Stimulated activated CD4-positive, alpha-beta T cell treated with anti-CD3 and anti-CD28 coated beads, Interleukin-4, amount 100 ng/mL, for 1 hour (primary cell): Measurements from ENCODE around the gene RPSA.
"Not testable (repeated sequence)": the region's sequence is repeated elsewhere in the genome, so short reads cannot be mapped to it uniquely, and the experiment has no call there.

Experiments used
- DNase-seq: peaks from one replicate; pipeline ENCODE4 v3.0.0-alpha.2; 2020

The RPSA gene

DNA sequence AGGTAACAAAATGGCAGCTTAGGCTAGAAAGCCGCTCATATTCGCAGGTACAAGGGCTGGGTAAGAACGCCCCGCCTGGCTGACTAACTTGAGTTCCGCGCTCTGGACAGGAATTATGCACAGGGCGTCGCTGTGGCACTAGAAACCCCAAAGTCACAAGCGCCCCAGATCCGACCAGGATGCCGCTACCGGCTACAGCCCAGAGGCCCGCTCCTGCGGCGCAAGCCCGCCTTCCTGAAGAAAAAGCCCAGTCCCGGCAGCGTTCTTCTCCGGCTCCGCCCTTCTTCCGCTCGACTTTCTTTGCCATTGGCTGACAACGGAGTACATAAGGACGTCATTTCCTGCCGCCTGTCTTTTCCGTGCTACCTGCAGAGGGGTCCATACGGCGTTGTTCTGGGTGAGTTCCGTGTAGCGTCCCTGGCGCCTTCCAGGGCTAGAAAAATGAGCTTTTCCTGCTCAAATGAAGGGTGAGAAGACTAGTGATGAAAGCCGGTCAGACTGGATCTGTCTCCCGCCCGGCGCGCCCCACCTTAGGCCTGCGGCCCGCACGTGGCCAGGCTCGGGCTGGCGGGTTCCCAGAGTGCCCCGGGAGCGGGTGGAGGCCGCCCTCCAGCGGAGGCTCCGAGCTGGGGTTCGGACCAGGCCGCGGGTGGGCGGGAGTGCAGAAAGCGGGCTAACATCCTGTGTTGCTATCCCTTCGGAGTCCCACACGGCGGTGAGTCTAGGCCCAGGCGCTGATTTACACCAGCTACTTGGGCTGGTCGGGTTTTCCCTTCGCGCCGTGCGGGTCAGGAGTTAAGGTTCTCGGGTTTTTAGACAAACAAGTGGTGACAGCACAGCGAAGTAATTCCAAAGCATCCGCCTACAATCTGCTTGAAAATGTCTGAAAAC lies at the start of gene RPSA:
Gene RPSA, plus strand, starts transcription at position 353 of the 891 bp plus-strand sequence. CDS start 934 bp downstream, outside the sequence.
- peak; percentile 90 for DNase-seq

DNA sequence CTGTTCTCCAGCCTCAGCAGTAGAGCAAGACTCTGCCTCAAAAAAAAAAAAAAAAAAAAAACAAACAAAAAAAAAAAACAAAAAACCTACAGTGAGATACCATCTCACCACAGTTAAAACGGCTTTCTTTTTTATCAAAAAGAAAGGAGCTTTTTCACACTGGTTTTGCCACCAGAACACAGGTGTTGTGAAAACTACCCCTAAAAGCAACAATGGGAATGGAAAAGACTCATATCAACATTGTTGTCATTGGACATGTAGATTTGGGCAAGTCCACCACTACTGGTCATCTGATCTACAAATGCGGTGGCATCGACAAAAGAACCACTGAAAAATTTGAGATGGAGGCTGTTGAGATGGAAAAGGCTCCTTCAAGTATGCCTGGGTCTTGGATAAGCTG lies 48.2 kb upstream of the RPSA start:
- DNase-seq = no peak

DNA sequence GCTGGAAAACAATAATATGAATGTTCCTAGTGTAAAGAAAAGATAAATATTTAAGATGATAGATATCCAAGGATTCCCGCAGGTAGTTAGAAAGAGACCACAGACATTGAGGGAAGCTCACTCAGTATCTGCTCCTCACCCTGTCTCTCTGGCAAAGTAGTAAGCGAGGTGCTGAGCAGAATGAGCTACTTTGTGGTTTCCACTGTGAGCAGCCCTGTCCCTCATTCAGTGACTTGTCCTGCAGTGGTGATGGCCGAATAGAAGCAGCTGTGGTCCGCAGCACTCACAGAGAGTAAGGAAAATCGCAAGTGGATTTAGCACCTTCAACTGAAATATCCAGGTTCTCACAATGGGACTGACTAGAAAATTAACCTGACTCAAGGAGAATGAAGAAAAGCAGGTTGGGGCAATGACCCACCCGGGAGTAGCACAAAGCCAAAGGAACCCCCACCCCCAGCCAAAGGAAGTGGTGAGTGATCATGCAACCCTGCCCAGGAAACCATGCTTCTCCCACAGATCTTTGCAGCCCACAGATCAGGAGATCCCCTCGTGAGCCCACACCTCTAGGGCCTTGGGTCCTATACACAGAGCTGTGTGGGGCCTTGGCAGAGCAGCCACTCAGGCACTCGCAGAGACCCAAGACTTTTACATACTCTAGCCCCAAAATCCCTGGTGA lies 45.1 kb upstream of the RPSA start:
- DNase-seq = peak; percentile 35

DNA sequence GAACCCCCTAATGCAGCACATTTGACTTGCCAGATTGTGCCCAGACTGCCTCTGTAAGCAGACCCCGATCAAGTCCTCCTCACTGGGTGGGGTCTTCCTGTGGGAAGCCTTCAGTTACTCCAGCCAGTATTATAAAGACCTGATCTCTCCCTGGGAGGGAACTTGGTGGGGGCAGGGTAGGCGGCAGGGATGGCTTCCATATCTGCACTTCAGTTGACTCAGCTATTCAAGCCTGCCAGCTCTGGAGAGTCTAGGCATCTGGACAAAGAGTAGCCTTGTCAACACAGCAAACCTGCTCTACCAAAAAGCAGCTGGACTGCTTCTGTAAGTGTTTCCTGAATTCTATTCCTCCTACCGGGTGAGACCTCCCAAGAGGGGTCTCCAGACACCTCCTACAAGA lies 44.3 kb upstream of the RPSA start:
- DNase-seq = no peak

DNA sequence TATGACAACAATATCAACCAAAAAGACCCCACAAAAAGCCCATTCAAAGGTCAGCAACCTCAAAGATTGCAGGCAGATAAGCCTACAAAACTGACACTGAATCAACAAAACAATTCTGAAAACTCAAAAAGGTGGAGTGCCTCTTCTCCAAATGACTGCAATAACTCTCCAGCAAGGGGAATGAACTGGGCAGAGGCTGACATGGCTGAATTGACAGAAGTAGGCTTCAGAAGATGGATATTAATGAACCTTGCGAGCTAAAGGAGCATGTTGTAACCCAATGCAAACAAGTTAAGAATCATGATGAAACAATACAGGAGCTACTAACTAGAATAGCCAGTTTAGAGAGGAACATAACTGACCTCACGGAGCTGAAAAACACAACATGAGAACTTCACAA lies 43.7 kb upstream of the RPSA start:
- no peak for DNase-seq

DNA sequence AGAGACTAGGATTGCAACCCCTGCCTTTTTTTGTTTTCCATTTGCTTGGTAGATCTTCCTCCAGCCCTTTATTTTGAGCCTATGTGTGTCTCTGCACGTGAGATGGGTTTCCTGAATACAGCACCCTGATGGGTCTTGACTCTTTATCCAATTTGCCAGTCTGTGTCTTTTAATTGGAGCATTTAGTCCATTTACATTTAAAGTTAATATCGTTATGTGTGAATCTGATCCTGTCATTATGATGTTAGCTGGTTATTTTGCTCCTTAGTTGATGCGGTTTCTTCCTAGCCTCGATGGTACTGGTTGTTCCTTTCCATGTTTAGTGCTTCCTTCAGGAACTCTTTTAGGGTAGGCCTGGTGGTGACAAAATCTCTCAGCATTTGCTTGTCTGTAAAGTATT lies 36.1 kb upstream of the RPSA start:
- DNase-seq = not testable (repeated sequence)

DNA sequence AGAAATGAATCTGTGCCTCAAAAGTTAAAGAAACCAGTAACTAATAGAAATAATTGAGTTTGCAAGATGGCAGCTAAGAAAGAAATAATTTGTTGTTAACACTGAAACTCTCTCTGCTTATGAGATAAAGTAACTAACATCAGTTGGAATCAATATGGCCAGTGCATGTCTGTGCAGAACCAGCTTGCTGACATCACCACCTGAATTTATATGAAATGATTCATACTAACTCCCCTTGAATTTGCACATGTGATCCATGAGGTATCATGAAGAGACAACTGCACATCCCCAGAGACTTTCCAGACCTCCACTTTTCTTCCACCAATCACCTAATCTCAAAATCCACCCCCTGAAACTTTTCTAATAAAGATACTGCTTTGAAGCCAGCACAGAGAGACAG lies 33.7 kb upstream of the RPSA start:
- no peak for DNase-seq

DNA sequence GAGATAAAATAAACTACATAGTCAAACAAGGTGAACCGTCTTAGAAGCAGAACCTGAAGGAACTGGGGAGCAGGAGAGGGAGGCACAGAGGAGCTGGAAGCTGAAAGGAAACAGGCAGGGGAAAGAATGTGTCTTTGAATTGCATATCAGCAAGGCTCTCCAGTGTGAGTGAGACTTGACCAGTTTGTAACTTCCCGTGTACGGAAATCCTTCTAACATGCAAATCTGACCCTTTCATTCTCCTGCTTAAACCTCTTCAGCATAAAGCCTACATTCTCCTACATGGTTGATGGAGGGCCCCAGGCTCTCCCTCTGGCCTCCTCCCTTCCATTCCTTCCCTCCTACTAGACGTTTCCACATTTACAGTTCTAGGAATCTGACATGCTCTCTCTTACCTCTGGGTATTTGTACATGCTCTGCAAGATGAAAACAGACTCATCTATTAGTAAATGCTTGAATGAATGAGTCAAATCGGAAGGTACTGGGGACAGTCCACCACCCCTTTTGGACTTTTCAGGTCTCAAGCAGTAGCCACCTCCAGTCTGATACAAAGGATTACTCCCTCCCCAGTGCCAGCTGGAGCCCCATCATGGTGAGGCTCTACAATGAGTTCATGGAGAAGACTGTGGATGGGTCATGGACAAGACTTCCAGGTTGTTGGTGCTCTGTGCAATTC lies 29.4 kb upstream of the RPSA start:
- no peak for DNase-seq

DNA sequence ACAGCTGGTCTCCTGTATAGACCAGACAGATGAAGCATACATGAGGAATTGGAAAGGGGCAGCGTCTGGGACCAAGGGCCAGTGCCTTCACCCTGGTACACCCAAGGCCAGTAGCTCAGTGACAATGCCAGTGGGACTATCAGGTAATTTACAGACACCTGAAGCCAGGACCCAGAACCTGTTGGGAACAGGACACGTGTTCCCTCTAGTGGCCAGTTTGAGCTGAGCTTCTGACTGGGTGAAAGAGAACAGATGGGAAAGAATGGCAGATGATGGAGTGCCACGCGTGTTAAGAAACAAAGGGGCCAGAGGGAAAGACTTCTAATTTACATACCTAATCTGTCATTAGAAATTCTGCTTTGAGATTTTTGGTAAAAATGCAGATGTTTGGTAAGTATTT lies 28.4 kb upstream of the RPSA start:
- DNase-seq = peak; percentile 51

DNA sequence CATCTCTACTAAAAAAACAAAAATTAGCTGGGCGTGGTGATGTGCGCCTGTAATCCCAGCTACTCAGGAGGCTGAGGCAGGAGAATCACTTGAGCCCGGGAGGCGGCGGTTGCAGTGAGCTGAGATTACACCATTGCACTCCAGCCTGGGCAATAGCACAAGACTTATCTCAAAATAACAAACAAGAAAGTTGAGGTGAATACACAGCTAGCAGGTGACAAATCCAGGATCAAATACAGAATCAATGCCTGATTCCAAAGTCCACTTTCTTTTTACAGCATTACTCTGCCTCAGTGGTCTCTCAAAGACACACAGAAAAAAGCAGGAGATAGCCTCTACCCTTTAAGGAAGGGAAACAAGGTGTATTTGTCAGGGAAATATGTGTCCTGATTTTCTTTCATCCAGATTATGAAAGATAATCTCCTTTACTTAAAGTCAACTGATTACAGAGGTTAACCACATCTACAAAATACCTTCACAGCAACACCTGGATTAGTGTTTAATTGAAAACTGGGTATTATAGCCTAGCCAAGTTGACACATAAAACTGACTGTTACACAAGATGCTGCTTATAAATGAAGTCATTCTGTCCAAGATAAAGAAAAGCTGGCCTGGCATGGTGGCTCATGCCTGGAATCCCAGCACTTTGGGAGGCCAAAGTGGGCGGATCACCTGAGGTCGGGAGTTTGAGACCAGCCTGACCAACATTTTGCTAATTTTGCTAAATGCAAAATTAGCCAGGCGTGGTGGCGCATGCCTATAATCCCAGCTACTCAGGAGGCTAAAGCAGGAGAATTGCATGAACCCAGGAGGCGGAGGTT lies 27.4 kb upstream of the RPSA start:
- DNase-seq = no peak

DNA sequence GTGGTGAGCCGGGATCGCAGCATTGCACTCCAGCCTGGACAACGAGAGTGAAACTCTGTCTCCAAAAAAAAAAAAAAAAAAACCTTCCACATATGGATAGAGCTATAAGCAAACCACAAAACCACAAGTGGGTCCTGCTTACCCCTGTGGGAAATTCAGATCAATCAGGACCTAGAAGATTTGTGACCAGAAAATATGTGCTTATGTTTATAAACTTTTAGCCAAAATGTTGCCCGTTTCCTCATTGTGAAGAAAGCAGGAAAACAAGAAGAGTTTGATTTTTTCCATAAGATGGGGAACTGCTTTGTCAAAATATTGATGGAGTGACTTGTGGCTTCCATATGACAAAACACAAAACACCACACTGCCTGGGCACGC lies 26.8 kb upstream of the RPSA start:
- no peak for DNase-seq

DNA sequence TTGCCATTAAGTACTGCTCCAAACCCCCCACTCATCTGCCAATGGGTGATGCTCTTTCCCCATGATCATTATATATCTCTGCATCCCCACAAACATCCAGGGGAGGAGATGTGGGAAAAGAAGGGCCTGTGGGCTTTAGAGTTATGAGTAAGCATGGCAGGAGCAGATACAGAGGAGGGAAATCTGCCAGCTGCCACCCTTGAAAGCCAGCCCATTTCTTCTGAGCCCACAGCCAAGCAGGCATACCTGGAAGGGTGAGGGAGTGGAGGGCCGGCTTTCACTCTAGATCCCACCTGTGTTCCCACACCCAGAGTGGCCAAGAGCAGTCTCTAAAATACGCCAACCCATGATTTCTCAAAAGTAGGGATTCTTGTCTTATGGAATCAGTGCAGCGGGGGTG lies 25.1 kb upstream of the RPSA start:
- no peak for DNase-seq

DNA sequence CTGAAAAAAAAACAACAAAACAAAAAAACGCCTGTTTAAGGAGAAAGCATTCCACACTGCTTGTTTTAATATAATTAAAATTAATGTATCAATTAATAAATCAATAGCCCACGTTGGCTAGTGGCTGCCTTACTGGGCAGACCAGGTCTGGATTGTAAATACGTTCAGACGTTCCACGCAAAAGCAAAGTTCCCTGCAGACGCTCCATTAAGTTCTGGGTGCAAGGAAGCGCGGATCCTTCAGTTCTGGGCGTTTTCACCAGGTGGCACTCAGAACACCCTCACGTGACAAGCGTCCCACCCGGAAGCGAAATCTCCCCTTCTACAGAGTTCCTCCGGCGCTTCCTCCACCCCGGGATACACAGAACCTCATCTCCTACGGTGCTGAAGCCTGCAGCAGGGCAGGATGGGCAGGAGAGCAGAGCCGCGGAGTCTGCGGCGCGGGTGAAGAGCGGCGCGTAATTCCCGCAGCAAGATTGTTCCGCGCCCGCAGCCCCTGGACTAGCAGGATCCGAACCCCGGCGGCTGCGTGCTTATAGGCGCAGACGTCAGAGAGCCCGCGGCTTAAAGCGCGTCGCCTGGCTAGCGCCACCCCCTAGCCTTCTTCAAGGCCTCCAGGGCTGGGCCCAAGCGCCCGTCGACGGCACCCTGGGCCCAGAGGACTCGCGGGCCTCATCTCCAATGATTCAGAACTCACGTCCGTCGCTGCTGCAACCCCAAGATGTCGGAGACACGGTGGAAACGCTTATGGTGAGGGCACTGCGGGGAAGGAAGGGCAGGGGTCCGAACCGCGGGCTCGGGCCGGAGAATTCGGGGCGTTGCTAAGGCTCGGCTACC lies 23.3 kb upstream of the RPSA start, which contains the start of gene SLC25A38:
Gene SLC25A38, plus strand, starts transcription at position 326 of the 836 bp plus-strand sequence. Its CDS starts 355 bp downstream, at position 681.
- peak; percentile 79 for DNase-seq

DNA sequence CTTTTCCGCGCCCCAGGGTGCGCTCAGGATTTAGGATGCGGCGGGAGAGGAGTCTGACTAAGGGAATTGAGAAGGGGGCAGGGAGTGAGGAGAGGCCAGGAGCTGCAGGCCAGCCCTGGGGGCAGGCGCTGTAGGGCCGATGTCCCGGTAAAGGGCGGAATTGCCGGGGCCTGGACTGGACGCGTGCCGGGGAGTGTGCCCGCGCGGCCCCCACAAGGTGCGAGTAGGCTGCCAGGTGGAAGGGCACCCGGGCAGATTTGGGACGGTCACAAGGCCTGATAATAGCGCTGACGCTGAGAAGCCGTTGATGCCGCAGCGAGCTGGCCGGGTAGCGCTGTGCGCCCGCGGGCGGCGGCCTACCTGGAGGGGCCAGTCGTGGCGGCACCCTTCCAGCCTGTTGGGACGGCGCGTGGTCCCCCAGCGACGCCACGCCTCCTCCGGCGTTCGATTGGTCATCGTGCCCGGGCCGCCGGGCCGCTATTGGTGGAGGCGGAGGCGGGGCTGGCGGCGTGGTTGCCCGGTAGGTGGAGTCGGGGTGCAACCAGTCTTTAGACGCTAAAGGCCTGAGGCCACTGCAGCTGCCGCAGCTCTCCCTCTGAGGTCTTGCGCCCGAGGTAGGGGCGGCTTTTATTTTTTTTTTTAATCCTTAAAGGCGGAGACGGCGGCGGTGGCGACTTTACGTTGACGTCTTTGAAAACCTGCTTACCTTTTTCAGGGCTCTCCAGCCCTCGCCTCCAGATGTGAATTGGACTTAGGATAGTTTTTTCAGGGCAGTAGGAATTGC lies 22.4 kb upstream of the RPSA start:
- peak; percentile 96 for DNase-seq

DNA sequence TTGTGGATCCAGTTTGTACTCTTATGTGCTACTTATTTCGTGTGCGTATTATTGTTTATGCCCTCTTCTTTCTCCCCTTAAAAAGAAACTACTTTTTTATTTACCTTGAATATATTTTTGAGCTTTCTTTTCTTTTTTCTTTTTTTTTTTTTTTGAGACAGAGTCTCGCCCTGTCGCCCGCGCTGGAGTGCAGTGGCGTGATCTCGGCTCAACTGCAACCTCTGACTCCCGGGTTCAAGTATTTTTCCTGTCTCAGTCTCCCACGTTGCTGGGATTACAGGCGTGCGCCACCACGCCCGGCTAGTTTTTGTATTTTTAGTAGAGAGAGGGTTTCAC lies 21.9 kb upstream of the RPSA start:
- DNase-seq = no peak

DNA sequence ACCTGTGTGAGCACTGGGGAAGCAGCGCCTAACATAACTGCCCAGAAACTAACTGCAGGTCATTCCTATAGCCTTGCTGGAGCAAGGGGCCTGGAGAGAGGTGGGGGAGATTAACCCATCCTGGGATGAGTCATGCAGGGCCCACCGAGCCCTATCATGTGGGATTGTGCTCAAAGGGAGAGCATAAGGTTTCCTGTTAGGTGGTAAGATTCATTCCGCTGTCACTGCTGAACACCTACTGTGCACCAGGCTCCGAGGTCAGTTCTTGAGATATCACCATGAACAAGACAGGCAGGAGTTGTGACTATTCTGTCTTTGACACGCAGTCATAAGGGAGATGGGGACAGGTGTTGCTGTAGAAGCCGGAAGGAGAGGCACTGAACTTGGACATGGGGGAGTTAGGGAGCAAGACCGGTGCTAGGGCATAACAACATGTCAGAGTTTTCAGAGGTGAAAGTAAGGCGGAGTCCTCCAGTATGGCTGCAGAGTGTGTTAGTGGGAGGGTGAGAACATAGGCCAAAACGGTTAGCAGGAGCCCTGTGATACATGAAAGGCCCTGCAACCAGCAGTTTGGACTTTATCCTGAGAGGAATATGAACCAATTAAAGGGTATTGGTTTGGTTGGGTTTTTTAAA lies 20.9 kb upstream of the RPSA start:
- DNase-seq = no peak

DNA sequence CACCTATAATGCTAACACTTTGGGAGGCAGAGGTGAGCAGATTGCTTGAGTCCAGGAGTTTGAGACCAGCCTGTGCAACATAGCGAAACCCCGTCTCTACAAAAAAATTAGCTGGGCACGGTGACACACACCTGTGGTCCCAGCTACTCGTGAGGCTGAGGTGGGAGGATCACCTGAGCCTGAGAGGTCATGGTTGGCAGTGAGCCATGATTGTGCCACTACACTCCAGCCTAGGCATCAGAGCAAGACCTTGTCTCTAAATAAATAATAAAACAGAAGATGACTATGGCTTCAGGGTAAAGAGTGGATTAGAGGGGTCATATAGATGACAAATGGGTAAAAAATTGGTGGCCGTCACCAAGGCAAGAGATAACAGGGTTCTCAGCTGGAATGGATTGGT lies 20.2 kb upstream of the RPSA start:
- DNase-seq = no peak

DNA sequence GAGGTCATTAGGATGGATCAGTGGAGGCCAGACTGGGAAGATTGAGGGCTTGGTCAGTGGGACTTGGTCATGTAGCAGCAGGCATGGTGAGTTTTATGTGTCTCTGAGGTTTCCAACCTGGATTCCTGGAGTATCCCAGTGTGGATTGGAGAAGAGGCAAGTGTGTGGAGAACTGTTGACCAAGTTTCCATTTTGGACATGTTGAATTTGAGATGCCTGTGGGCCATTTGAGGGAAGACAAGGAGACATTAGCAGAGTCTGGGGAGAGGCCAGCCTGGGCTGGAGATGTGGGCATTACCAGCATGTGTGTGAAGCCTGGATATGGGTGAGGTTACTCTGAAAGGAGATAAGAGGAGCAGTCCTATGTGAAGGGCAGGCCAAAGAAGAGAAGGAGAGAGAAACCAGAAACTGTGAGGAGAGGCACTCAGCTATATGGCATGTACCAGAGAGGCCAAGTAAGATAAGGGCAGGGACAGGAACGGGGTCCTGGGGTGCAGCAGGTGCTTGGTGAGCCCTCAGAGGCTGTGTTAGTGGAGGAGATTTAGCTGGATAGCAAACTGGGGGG lies 19.0 kb upstream of the RPSA start:
- DNase-seq = no peak

DNA sequence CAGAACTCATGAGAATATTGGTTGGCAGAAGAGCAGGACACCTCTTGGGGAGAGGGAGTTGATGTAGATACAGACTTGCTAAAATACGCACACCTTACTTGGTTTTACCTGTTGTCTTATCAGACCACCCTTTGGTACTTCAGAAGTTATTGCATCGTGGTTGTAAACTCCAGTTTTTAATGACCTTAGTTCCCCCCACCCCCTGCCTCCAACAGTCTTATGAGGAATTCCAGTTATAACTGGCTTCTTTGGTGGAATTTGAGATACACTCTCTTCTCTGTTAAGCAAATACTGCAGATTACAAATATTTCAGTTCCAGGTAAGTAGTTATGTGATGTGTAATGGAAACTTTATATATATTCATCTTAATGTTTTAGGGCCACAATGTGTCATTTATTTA lies 18.4 kb upstream of the RPSA start:
- no peak for DNase-seq

DNA sequence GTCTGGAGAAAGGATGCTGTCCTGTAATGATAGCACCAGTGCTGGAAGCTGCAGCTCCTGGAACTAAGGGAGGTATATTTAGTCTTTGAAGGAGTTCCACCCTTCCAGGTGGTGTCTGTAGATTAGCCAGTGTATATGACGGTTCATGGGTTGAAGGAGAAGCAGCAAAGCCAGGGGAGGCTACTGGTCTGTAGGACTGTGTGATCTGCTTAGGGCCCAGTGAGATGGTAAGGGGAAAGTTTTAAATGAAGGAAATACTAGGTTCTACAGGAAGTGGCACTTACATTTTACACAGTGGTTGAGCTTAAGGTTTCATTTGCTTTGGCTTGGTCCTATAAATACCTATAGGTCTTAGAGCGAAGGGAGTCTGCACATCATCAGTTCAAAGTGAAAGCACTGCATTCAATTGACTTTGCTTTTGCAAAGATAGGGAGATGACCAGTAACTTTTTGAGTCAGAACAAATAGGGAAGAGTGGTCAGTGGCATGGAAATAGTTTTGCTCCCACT lies 17.7 kb upstream of the RPSA start:
- no peak for DNase-seq
